Liver (tissue), 9 donors: ENCODE measurements around the gene RPS6KA2. TPM values are rescaled to one million over a fixed set of nuclear protein-coding genes. Genes with fewer than 3 reads are reported as not detected.

Experiments used
- DNase-seq: peaks from one replicate; pipeline ENCODE4 v3.0.0-alpha.2; 2017; ENCODE audit warnings: low spot score
- H3K27ac ChIP-seq, 2 donors: one replicate each; pipeline ENCODE4 v1.7.0; 2013; ENCODE audit warnings: inconsistent platforms in 2 of 2, low read length in 2 of 2, control low read depth in 1 of 2, low read depth in 1 of 2, mild to moderate bottlenecking in 1 of 2
- H3K27me3 ChIP-seq, 4 donors: one replicate each; pipeline versions ENCODE4 v1.6.1 to v1.7.0; 2013; ENCODE audit warnings: low read length in 3 of 4, inconsistent platforms in 1 of 4, mild to moderate bottlenecking in 1 of 4, moderate library complexity in 1 of 4; ENCODE audit not compliant: control insufficient read depth in 4 of 4, insufficient read depth in 4 of 4
- H3K36me3 ChIP-seq, 4 donors: one replicate each; pipeline versions ENCODE4 v1.6.1 to v1.7.0; 2013; ENCODE audit warnings: low read length in 3 of 4, mild to moderate bottlenecking in 3 of 4, low read depth in 1 of 4, moderate library complexity in 1 of 4; ENCODE audit not compliant: control insufficient read depth in 4 of 4, insufficient read depth in 3 of 4
- H3K4me1 ChIP-seq, 4 donors: one replicate each; pipeline versions ENCODE4 v1.6.1 to v1.7.0; 2013; ENCODE audit warnings: low read length in 3 of 4, mild to moderate bottlenecking in 3 of 4, moderate library complexity in 1 of 4; ENCODE audit not compliant: control insufficient read depth in 4 of 4, insufficient read depth in 4 of 4
- H3K4me3 ChIP-seq, 3 donors: one replicate each; pipeline versions ENCODE4 v1.6.1 to v1.7.0; 2013; ENCODE audit warnings: low read length in 3 of 3, control low read depth in 1 of 3, low read depth in 1 of 3, mild to moderate bottlenecking in 1 of 3
- H3K9ac ChIP-seq, 2 donors: one replicate each; pipeline ENCODE4 v1.7.0; 2013; ENCODE audit warnings: low read length in 2 of 2, mild to moderate bottlenecking in 2 of 2, moderate library complexity in 2 of 2, control low read depth in 1 of 2, low read depth in 1 of 2
- H3K9me3 ChIP-seq, 4 donors: one replicate each; pipeline versions ENCODE4 v1.6.1 to v1.7.0; 2013; ENCODE audit warnings: low read length in 3 of 4; ENCODE audit not compliant: control insufficient read depth in 4 of 4
- ATF3 ChIP-seq: IDR thresholded peaks from 2 replicates; pipeline ENCODE4 v1.6.1; 2016; ENCODE audit warnings: antibody characterized with exemption
- CTCF ChIP-seq: fragments of 150-350 bp; IDR thresholded peaks from 2 replicates; pipeline ENCODE4 v1.5.1; 2017; ENCODE audit warnings: improper control_type of control experiment, low read depth, low read length; ENCODE audit not compliant: missing input control
- EGR1 ChIP-seq, 2 donors: IDR thresholded peaks; 2 replicates each; pipeline ENCODE4 v1.6.1; 2016 to 2018; ENCODE audit warnings: antibody characterized with exemption in 2 of 2, low read depth in 2 of 2
- FOXA1 ChIP-seq: IDR thresholded peaks from 2 replicates; pipeline ENCODE4 v1.6.1; 2016; ENCODE audit warnings: antibody characterized with exemption
- FOXA2 ChIP-seq: IDR thresholded peaks from 2 replicates; pipeline ENCODE4 v1.6.1; 2016; ENCODE audit warnings: antibody characterized with exemption
- GABPA ChIP-seq, 2 donors: IDR thresholded peaks in 1 of 2; conservative IDR thresholded peaks in 1 of 2; 2 replicates each; pipeline ENCODE4 v1.6.1; 2016; ENCODE audit warnings: antibody characterized with exemption in 2 of 2, mild to moderate bottlenecking in 1 of 2, moderate library complexity in 1 of 2
- HNF4A ChIP-seq, 2 donors: conservative IDR thresholded peaks; 2 replicates each; pipeline ENCODE4 v1.6.1; 2016; ENCODE audit warnings: antibody characterized with exemption in 2 of 2, mild to moderate bottlenecking in 2 of 2
- HNF4G ChIP-seq: IDR thresholded peaks from 2 replicates; pipeline ENCODE4 v1.6.1; 2016; ENCODE audit warnings: antibody characterized with exemption
- JUND ChIP-seq, 2 donors: IDR thresholded peaks; 2 replicates each; pipeline ENCODE4 v1.6.1; 2016; ENCODE audit warnings: antibody characterized with exemption in 2 of 2
- MAX ChIP-seq: IDR thresholded peaks from 2 replicates; pipeline ENCODE4 v1.6.1; 2016; ENCODE audit warnings: antibody characterized with exemption
- NR2F2 ChIP-seq: IDR thresholded peaks from 2 replicates; pipeline ENCODE4 v1.6.1; 2016; ENCODE audit warnings: antibody characterized with exemption
- RAD21 ChIP-seq, 2 donors: IDR thresholded peaks; 2 replicates each; pipeline ENCODE4 v1.6.1; 2016; ENCODE audit warnings: antibody characterized with exemption in 2 of 2, mild to moderate bottlenecking in 2 of 2
- REST ChIP-seq: IDR thresholded peaks from 2 replicates; pipeline ENCODE4 v1.6.1; 2016; ENCODE audit warnings: antibody characterized with exemption, mild to moderate bottlenecking
- RXRA ChIP-seq, 2 donors: IDR thresholded peaks; 2 replicates each; pipeline ENCODE4 v1.6.1; 2017 to 2018; ENCODE audit warnings: antibody characterized with exemption in 2 of 2, mild to moderate bottlenecking in 1 of 2
- SP1 ChIP-seq: IDR thresholded peaks from 2 replicates; pipeline ENCODE4 v1.6.1; 2018; ENCODE audit warnings: antibody characterized with exemption, mild to moderate bottlenecking
- TAF1 ChIP-seq: conservative IDR thresholded peaks from 2 replicates; pipeline ENCODE4 v1.6.1; 2016; ENCODE audit warnings: antibody characterized with exemption, mild to moderate bottlenecking
- YY1 ChIP-seq: IDR thresholded peaks from 2 replicates; pipeline ENCODE4 v1.6.1; 2016; ENCODE audit warnings: antibody characterized with exemption, mild to moderate bottlenecking
- ZBTB33 ChIP-seq: IDR thresholded peaks from 2 replicates; pipeline ENCODE4 v1.6.1; 2016; ENCODE audit warnings: antibody characterized with exemption
- WGBS: extraction: QIAGEN DNeasy Blood & Tissue Kit; methylation state at CpG from one replicate; pipeline ENCODE4 v1.1.7; 2013; 5-methylcytosine and 5-hydroxymethylcytosine counted together
- polyA plus RNA-seq, 2 donors: library from polyadenylated mRNA; stranded (reverse) in 1 of 2; unstranded in 1 of 2; fragments of 200-250 nt in 1 of 2; fragments of >200 nt in 1 of 2; fragmentation: Nextera tagmentation in 1 of 2; extraction: Ambion mirVana in 1 of 2; gene quantifications; one replicate each; pipeline versions ENCODE4 v1.2.1 to v1.2.3, GENCODE V29; 2013 to 2015
- total RNA-seq, 2 donors: library from RNA; depleted of rRNA; stranded (reverse); fragments of >200 nt; gene quantifications; one replicate each; pipeline ENCODE4 v1.2.3, GENCODE V29; 2014
- donor health status: healthy.
- donor health status: healthy.
- donor health status: healthy.
- donor health status: healthy.
- donor health status: healthy.

The RPS6KA2 gene
- total and polyA plus RNA-seq, 4 donors: 2.5 to 9.0 (median 5.0) TPM

GRCh38 chr6:166558156-166559005, 68.7 kb downstream of the RPS6KA2 start:
- H3K4me1 ChIP-seq: peaks cover 2 to 24% (median 8%) of the 10 kb centered on the region in 4 donors
- H3K4me3 ChIP-seq: no peak overlapping the region
- H3K36me3 ChIP-seq: no peaks in the 10 kb centered on the region
- 96% methylated on average over 12 of the region's 12 CpGs for WGBS
- no peak for DNase-seq
- peaks cover 0 to 1% (median 0%) of the 10 kb centered on the region in 4 donors for H3K9me3 ChIP-seq
- TF ChIP-seq RXRA (IDR thresholded peaks at IDR 0.05) (no peak), GABPA (IDR thresholded peaks at IDR 0.05 in 1 of 2, conservative IDR thresholded peaks at IDR 0.05 in 1 of 2) (no peak), TAF1 (no peak), SP1 (no peak), YY1 (no peak), ATF3 (no peak), EGR1 (IDR thresholded peaks at IDR 0.05; ENCODE audit: low read depth in 2 of 2) (no peak), MAX (no peak), FOXA2 (no peak), JUND (IDR thresholded peaks at IDR 0.05) (no peak), REST (no peak), FOXA1 (no peak), RAD21 (IDR thresholded peaks at IDR 0.05) (no peak), HNF4G (no peak), NR2F2 (no peak), ZBTB33 (no peak), HNF4A (conservative IDR thresholded peaks at IDR 0.05) (no peak), CTCF (no peak)
- H3K27me3 ChIP-seq: no peaks in the 10 kb centered on the region
- H3K9ac ChIP-seq: no peak overlapping the region
- no peak overlapping the region for H3K27ac ChIP-seq
